Subcutaneous adipose tissue (tissue), 4 donors: ENCODE data around the gene TOR3A. TPM values are rescaled to one million over a fixed set of nuclear protein-coding genes. Genes with fewer than 3 reads are reported as not detected.

Source experiments
- CTCF ChIP-seq: fragments of 450-650 bp; IDR thresholded peaks from one replicate; pipeline ENCODE4 v1.5.1; 2016; ENCODE audit warnings: low read depth, mild to moderate bottlenecking, control low read depth, antibody characterized with exemption, moderate library complexity
- total RNA-seq, 4 donors: library from RNA; depleted of rRNA; stranded (reverse); fragments of >200 nt; gene quantifications; one replicate each; pipeline ENCODE4 v1.1.0, GENCODE V29; 2016

TOR3A gene
- total RNA-seq, 4 donors from 2014 or later = 22.0 to 45.8 (median 32.9) TPM

GRCh38 chr1:179119513-179119912 is 37.6 kb downstream of the TOR3A start:
- no peak for TF ChIP-seq CTCF

- TF ChIP-seq CTCF = no peak
Measured at GRCh38 chr1:179120736-179121135, 38.9 kb downstream of the TOR3A start.

- TF ChIP-seq CTCF = no peak
Measured at GRCh38 chr1:179121159-179121938, 39.5 kb downstream of the TOR3A start.

GRCh38 chr1:179124873-179125272 is 43.0 kb downstream of the TOR3A start:
- TF ChIP-seq CTCF = no peak

- TF ChIP-seq CTCF = no peak
Measured at GRCh38 chr1:179126338-179127060, 44.6 kb downstream of the TOR3A start.

- TF ChIP-seq CTCF = no peak
Measured at GRCh38 chr1:179127163-179127895, 45.5 kb downstream of the TOR3A start.

GRCh38 chr1:179128520-179128919 is 46.6 kb downstream of the TOR3A start:
- TF ChIP-seq CTCF = no peak
